Dendritic cell treated with granulocyte-macrophage colony-stimulating factor and Interleukin-4, amounts not matched to agents 40 ng/mL and 50 ng/mL, for 4 days (primary cell): ENCODE measurements around the gene CDK5RAP2.
"Not testable (repeated sequence)": the region's sequence is repeated elsewhere in the genome, so short reads cannot be mapped to it uniquely, and the experiment has no call there.

Experiments
- H3K27ac Mint-ChIP-seq: one replicate; pipeline ENCODE4 v1.8.0; 2022; ENCODE audit warnings: mild to moderate bottlenecking, mixed read lengths
- H3K27me3 Mint-ChIP-seq: one replicate; pipeline ENCODE4 v1.8.0; 2022; ENCODE audit warnings: mild to moderate bottlenecking, mixed read lengths
- H3K36me3 Mint-ChIP-seq: one replicate; pipeline ENCODE4 v1.8.0; 2022; ENCODE audit warnings: low read depth, mixed read lengths
- H3K4me1 Mint-ChIP-seq: one replicate; pipeline ENCODE4 v1.8.0; 2022; ENCODE audit warnings: low read depth, mixed read lengths
- H3K4me3 Mint-ChIP-seq: one replicate; pipeline ENCODE4 v1.8.0; 2022; ENCODE audit warnings: mild to moderate bottlenecking, moderate library complexity, mixed read lengths
- H3K9me3 Mint-ChIP-seq: one replicate; pipeline ENCODE4 v1.8.0; 2022; ENCODE audit warnings: mixed read lengths
- intact Hi-C: fragments of 100-400 bp; cut with micrococcal nuclease; formaldehyde crosslinking; loops from one replicate; pipeline ENCODE4 v1.15.0; 2022

The CDK5RAP2 gene

GRCh38 chr9:120505186-120505585, 74.8 kb downstream of the CDK5RAP2 start:
- Mint-ChIP-seq H3K27me3 (no peaks in the 10 kb centered on the region), H3K9me3 (no peaks in the 10 kb centered on the region), H3K27ac (no peak overlapping the region), H3K36me3 (peaks cover 66% of the 10 kb centered on the region), H3K4me1 (no peaks in the 10 kb centered on the region), H3K4me3 (no peak overlapping the region)
- intact Hi-C loops, result no loop called here

- H3K4me3 Mint-ChIP-seq, result no peak overlapping the region
- peaks cover 43% of the 10 kb centered on the region for H3K36me3 Mint-ChIP-seq
- no peaks in the 10 kb centered on the region for H3K4me1 Mint-ChIP-seq
- no peak overlapping the region for H3K27ac Mint-ChIP-seq
- intact Hi-C loops, result no loop called here
- no peaks in the 10 kb centered on the region for H3K27me3 Mint-ChIP-seq
- H3K9me3 Mint-ChIP-seq, result peaks cover 9% of the 10 kb centered on the region
These were observed 79.2 kb downstream of the CDK5RAP2 start for GRCh38 chr9:120500733-120501132.

- intact Hi-C loops, H3K4me3 Mint-ChIP-seq, H3K27me3 Mint-ChIP-seq, H3K4me1 Mint-ChIP-seq, H3K27ac Mint-ChIP-seq: not testable (repeated sequence)
- H3K36me3 Mint-ChIP-seq, result peaks cover 36% of the 10 kb centered on the region
- H3K9me3 Mint-ChIP-seq, result peaks cover 14% of the 10 kb centered on the region
These were observed 82.1 kb downstream of the CDK5RAP2 start for GRCh38 chr9:120497865-120498264.

- H3K27me3 Mint-ChIP-seq, result not testable (repeated sequence)
These were observed 83.5 kb downstream of the CDK5RAP2 start for GRCh38 chr9:120496438-120496837.

GRCh38 chr9:120490888-120491595, 88.9 kb downstream of the CDK5RAP2 start:
- H3K4me1 Mint-ChIP-seq, result peaks cover 17% of the 10 kb centered on the region
- intact Hi-C loops, result no loop called here
- peak overlapping the region; percentile 76 for H3K27ac Mint-ChIP-seq
- H3K27me3 Mint-ChIP-seq, result no peaks in the 10 kb centered on the region
- H3K9me3 Mint-ChIP-seq, result peaks cover 6% of the 10 kb centered on the region
- H3K4me3 Mint-ChIP-seq, result peak overlapping the region; percentile 30
- peaks cover 61% of the 10 kb centered on the region for H3K36me3 Mint-ChIP-seq

More at GRCh38 chr9:120496438-120496837, 83.5 kb downstream of the CDK5RAP2 start:
- H3K36me3 Mint-ChIP-seq, result peaks cover 24% of the 10 kb centered on the region
- H3K9me3 Mint-ChIP-seq, result peaks cover 14% of the 10 kb centered on the region
- H3K4me1 Mint-ChIP-seq, intact Hi-C loops, H3K27ac Mint-ChIP-seq, H3K4me3 Mint-ChIP-seq: not testable (repeated sequence)

GRCh38 chr9:120486835-120487234, 93.1 kb downstream of the CDK5RAP2 start:
- Mint-ChIP-seq H3K4me3 (no peak overlapping the region), H3K27me3 (no peaks in the 10 kb centered on the region), H3K4me1 (peaks cover 24% of the 10 kb centered on the region), H3K9me3 (no peaks in the 10 kb centered on the region), H3K27ac (no peak overlapping the region), H3K36me3 (peaks cover 74% of the 10 kb centered on the region)
- intact Hi-C loops, result no loop called here

GRCh38 chr9:120486347-120486746, 93.6 kb downstream of the CDK5RAP2 start:
- Mint-ChIP-seq H3K9me3 (no peaks in the 10 kb centered on the region), H3K36me3 (peaks cover 74% of the 10 kb centered on the region), H3K4me1 (peaks cover 21% of the 10 kb centered on the region), H3K27me3 (no peaks in the 10 kb centered on the region), H3K4me3 (no peak overlapping the region), H3K27ac (no peak overlapping the region)
- intact Hi-C loops, result no loop called here

GRCh38 chr9:120485788-120486187, 94.2 kb downstream of the CDK5RAP2 start:
- H3K36me3 Mint-ChIP-seq, result peaks cover 73% of the 10 kb centered on the region
- H3K4me1 Mint-ChIP-seq, result peaks cover 16% of the 10 kb centered on the region
- H3K4me3 Mint-ChIP-seq, result no peak overlapping the region
- no peak overlapping the region for H3K27ac Mint-ChIP-seq
- H3K9me3 Mint-ChIP-seq, result no peaks in the 10 kb centered on the region
- intact Hi-C loops, result no loop called here
- no peaks in the 10 kb centered on the region for H3K27me3 Mint-ChIP-seq

GRCh38 chr9:120484162-120484561, 95.8 kb downstream of the CDK5RAP2 start:
- H3K27me3 Mint-ChIP-seq, result no peaks in the 10 kb centered on the region
- H3K4me1 Mint-ChIP-seq, result peaks cover 7% of the 10 kb centered on the region
- peaks cover 57% of the 10 kb centered on the region for H3K36me3 Mint-ChIP-seq
- H3K4me3 Mint-ChIP-seq, result no peak overlapping the region
- H3K27ac Mint-ChIP-seq, result no peak overlapping the region
- H3K9me3 Mint-ChIP-seq, result no peaks in the 10 kb centered on the region
- intact Hi-C loops, result no loop called here

GRCh38 chr9:120482424-120483186, 97.4 kb downstream of the CDK5RAP2 start:
- Mint-ChIP-seq H3K27me3 (no peaks in the 10 kb centered on the region), H3K36me3 (peaks cover 42% of the 10 kb centered on the region), H3K27ac (peak overlapping the region; percentile 5), H3K9me3 (no peaks in the 10 kb centered on the region), H3K4me3 (no peak overlapping the region), H3K4me1 (peaks cover 16% of the 10 kb centered on the region)
- intact Hi-C loops, result no loop called here

GRCh38 chr9:120481846-120482245, 98.1 kb downstream of the CDK5RAP2 start:
- Mint-ChIP-seq H3K27ac (no peak overlapping the region), H3K9me3 (no peaks in the 10 kb centered on the region), H3K4me3 (no peak overlapping the region), H3K36me3 (peaks cover 36% of the 10 kb centered on the region), H3K4me1 (peaks cover 16% of the 10 kb centered on the region), H3K27me3 (no peaks in the 10 kb centered on the region)
- intact Hi-C loops, result no loop called here

- Mint-ChIP-seq H3K36me3 (peaks cover 36% of the 10 kb centered on the region), H3K4me1 (peaks cover 16% of the 10 kb centered on the region), H3K4me3 (no peak overlapping the region), H3K27ac (no peak overlapping the region), H3K9me3 (no peaks in the 10 kb centered on the region), H3K27me3 (no peaks in the 10 kb centered on the region)
- intact Hi-C loops, result no loop called here
These were observed 98.7 kb downstream of the CDK5RAP2 start for GRCh38 chr9:120481248-120481647.

- H3K36me3 Mint-ChIP-seq, result peaks cover 36% of the 10 kb centered on the region
- peaks cover 16% of the 10 kb centered on the region for H3K4me1 Mint-ChIP-seq
- H3K4me3 Mint-ChIP-seq, result no peak overlapping the region
- H3K9me3 Mint-ChIP-seq, result no peaks in the 10 kb centered on the region
- H3K27me3 Mint-ChIP-seq, result no peaks in the 10 kb centered on the region
- intact Hi-C loops, result no loop called here
- H3K27ac Mint-ChIP-seq, result no peak overlapping the region
These were observed 99.3 kb downstream of the CDK5RAP2 start for GRCh38 chr9:120480707-120481106.

- Mint-ChIP-seq H3K9me3 (no peaks in the 10 kb centered on the region), H3K27me3 (no peaks in the 10 kb centered on the region), H3K36me3 (peaks cover 43% of the 10 kb centered on the region), H3K27ac (no peak overlapping the region), H3K4me1 (peaks cover 32% of the 10 kb centered on the region), H3K4me3 (no peak overlapping the region)
- intact Hi-C loops, result loop anchor here (5.0 kb wide), 1 partner anchor 46 kb away; no protein-coding TSS in a partner anchor
These were observed 101.8 kb downstream of the CDK5RAP2 start for GRCh38 chr9:120478208-120478607.
